ENCODE measurements around the gene OSBPL6. TPM values are rescaled to one million over a fixed set of nuclear protein-coding genes. Genes with fewer than 3 reads are reported as not detected.
"Not testable (repeated sequence)": the region's sequence is repeated elsewhere in the genome, so short reads cannot be mapped to it uniquely, and the experiment has no call there.

The OSBPL6 gene
- total RNA-seq, 2 donors from 2014 or later, result 0.95 to 4.6 TPM

GRCh38 chr2:178163911-178164310, 30.4 kb upstream of the OSBPL6 start:
- no peak overlapping the region for H3K4me3 ChIP-seq
- no peaks in the 10 kb centered on the region for H3K4me1 ChIP-seq (ENCODE audit: control insufficient read depth in 1 of 2, low read depth in 2 of 2)
- H3K27ac ChIP-seq, result no peak overlapping the region
- no peaks in the 10 kb centered on the region for H3K27me3 ChIP-seq (replicated peaks; ENCODE audit: insufficient read depth)
- TF ChIP-seq CTCF (IDR thresholded peaks at IDR 0.05), result no peak
- DNase-seq (ENCODE audit: low spot score) (no peak), ATAC-seq (ENCODE audit: insufficient number of reproducible peaks, low FRiP score, low read depth) (no peak)
- H3K9me3 ChIP-seq, result no peaks in the 10 kb centered on the region
- H3K36me3 ChIP-seq, result no peaks in the 10 kb centered on the region

- no peaks in the 10 kb centered on the region for H3K27me3 ChIP-seq (replicated peaks; ENCODE audit: insufficient read depth)
- no peaks in the 10 kb centered on the region for H3K36me3 ChIP-seq
- no peak for ATAC-seq (ENCODE audit: insufficient number of reproducible peaks, low FRiP score, low read depth)
- TF ChIP-seq CTCF (IDR thresholded peaks at IDR 0.05), result no peak
- no peak overlapping the region for H3K27ac ChIP-seq
- no peaks in the 10 kb centered on the region for H3K4me1 ChIP-seq (ENCODE audit: control insufficient read depth in 1 of 2, low read depth in 2 of 2)
- DNase-seq (ENCODE audit: low spot score), result no peak
- no peaks in the 10 kb centered on the region for H3K9me3 ChIP-seq
- H3K4me3 ChIP-seq, result no peak overlapping the region
Measured at GRCh38 chr2:178173657-178174056, 20.7 kb upstream of the OSBPL6 start.

DNA sequence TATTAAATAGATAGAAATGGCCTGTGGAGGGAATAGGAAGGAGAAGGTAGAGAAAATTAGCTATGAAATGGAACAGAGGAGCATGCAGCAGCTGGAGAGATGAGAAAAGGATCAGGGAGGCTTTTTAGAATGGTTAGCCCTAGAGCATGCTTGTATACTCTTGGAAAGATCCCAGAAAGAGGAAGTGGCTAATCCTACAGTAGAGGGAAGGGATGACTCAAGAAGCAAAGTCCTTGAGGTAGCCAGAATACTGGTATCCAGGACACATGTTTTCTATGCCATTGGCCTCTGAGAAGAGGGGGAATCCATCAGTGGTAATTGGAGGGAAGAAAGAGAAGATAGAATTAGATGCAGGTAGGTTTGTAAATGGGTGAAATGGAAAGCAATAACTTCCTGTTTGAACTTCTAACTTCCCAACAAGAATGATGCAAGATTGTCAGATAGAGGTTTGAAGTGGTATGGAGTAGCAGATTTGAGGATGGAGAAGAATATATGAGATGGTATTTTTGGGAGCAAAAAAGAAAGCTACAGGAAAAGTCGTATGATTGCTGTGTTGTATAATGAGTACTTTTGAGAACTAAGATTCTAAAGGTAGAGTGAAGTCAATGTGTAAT, 17.1 kb upstream of the OSBPL6 start:
- no peak for TF ChIP-seq CTCF (IDR thresholded peaks at IDR 0.05)
- ATAC-seq (ENCODE audit: insufficient number of reproducible peaks, low FRiP score, low read depth), result no peak
- Histone ChIP-seq H3K4me1 (ENCODE audit: control insufficient read depth in 1 of 2, low read depth in 2 of 2) (no peaks in the 10 kb centered on the region), H3K9me3 (no peaks in the 10 kb centered on the region), H3K27ac (no peak overlapping the region), H3K36me3 (no peaks in the 10 kb centered on the region), H3K27me3 (replicated peaks; ENCODE audit: insufficient read depth) (no peaks in the 10 kb centered on the region), H3K4me3 (no peak overlapping the region)
- DNase-seq (ENCODE audit: low spot score), result no peak

GRCh38 chr2:178180648-178181047, 13.7 kb upstream of the OSBPL6 start:
- H3K4me1 ChIP-seq (ENCODE audit: control insufficient read depth in 1 of 2, low read depth in 2 of 2); DNase-seq (ENCODE audit: low spot score); H3K27me3 ChIP-seq (replicated peaks; ENCODE audit: insufficient read depth); ATAC-seq (ENCODE audit: insufficient number of reproducible peaks, low FRiP score, low read depth); H3K36me3 ChIP-seq; H3K27ac ChIP-seq; H3K4me3 ChIP-seq; H3K9me3 ChIP-seq: not testable (repeated sequence)

- no peak for DNase-seq (ENCODE audit: low spot score)
- TF ChIP-seq CTCF (IDR thresholded peaks at IDR 0.05), result no peak
- ATAC-seq (ENCODE audit: insufficient number of reproducible peaks, low FRiP score, low read depth), result no peak
- Histone ChIP-seq H3K27ac (no peak overlapping the region), H3K9me3 (no peaks in the 10 kb centered on the region), H3K36me3 (no peaks in the 10 kb centered on the region), H3K4me3 (no peak overlapping the region), H3K4me1 (ENCODE audit: control insufficient read depth in 1 of 2, low read depth in 2 of 2) (no peaks in the 10 kb centered on the region), H3K27me3 (replicated peaks; ENCODE audit: insufficient read depth) (no peaks in the 10 kb centered on the region)
Measured at GRCh38 chr2:178187861-178188260, 6.5 kb upstream of the OSBPL6 start.

GRCh38 chr2:178188466-178188865, 5.8 kb upstream of the OSBPL6 start:
- no peaks in the 10 kb centered on the region for H3K9me3 ChIP-seq
- TF ChIP-seq CTCF (IDR thresholded peaks at IDR 0.05), result no peak
- no peak overlapping the region for H3K27ac ChIP-seq
- no peak overlapping the region for H3K4me3 ChIP-seq
- H3K36me3 ChIP-seq, result no peaks in the 10 kb centered on the region
- ATAC-seq (ENCODE audit: insufficient number of reproducible peaks, low FRiP score, low read depth) (no peak), DNase-seq (ENCODE audit: low spot score) (no peak)
- no peaks in the 10 kb centered on the region for H3K27me3 ChIP-seq (replicated peaks; ENCODE audit: insufficient read depth)
- H3K4me1 ChIP-seq (ENCODE audit: control insufficient read depth in 1 of 2, low read depth in 2 of 2), result peaks cover 0 to 4% of the 10 kb centered on the region in 2 donors

Measured in thoracic aorta (tissue), 2 donors.